OCI-LY7 (cell line): ENCODE results near the gene MRPS26.

Source experiments
- EZH2phosphoT487 ChIP-seq: fragments of 200-600 bp; sonication (generic); IDR thresholded peaks from 2 replicates; pipeline ENCODE4 v1.6.1; 2018; ENCODE audit warnings: low read depth, borderline replicate concordance, mild to moderate bottlenecking, mixed run types, antibody characterized with exemption, low read length, moderate library complexity, mixed read lengths
- TF ChIP-seq, protein P1 (sequence below): fragments of 200-600 bp; sonication (generic); conservative IDR thresholded peaks from 2 replicates; pipeline ENCODE4 v1.5.1; 2014; ENCODE audit warnings: mild to moderate bottlenecking, antibody characterized with exemption, low read length, moderate library complexity, mixed read lengths

DNA sequence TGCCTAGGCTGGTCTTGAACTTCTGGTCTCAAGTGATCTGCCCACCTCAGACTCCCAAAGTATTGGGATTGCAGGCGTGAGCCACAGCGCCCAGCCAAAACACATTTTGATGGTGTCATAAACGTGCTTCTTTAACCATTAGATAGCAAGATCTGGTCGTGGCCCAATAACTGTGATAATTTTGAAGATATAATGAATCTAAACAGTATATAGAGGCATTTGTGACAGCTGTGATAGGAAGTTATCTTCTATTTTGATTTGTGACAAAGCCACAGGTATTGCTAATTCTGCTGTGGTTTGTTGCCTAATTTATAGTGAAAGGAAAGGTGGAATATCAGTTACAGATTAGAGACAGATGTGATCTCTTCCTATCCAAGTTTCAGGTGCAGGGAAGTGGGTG, 24.9 kb downstream of the MRPS26 start:
- TF ChIP-seq, protein P1, sequence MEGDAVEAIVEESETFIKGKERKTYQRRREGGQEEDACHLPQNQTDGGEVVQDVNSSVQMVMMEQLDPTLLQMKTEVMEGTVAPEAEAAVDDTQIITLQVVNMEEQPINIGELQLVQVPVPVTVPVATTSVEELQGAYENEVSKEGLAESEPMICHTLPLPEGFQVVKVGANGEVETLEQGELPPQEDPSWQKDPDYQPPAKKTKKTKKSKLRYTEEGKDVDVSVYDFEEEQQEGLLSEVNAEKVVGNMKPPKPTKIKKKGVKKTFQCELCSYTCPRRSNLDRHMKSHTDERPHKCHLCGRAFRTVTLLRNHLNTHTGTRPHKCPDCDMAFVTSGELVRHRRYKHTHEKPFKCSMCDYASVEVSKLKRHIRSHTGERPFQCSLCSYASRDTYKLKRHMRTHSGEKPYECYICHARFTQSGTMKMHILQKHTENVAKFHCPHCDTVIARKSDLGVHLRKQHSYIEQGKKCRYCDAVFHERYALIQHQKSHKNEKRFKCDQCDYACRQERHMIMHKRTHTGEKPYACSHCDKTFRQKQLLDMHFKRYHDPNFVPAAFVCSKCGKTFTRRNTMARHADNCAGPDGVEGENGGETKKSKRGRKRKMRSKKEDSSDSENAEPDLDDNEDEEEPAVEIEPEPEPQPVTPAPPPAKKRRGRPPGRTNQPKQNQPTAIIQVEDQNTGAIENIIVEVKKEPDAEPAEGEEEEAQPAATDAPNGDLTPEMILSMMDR = no peak
- no peak for TF ChIP-seq EZH2phosphoT487
